Esophagus squamous epithelium (tissue), 4 donors: Measurements from ENCODE around the gene ZFHX3.

Source experiments
- POLR2A ChIP-seq, 4 donors: fragments of 450-650 bp; IDR thresholded peaks; one replicate each; pipeline ENCODE4 v1.6.1; 2017; ENCODE audit warnings: antibody characterized with exemption in 4 of 4, mild to moderate bottlenecking in 4 of 4, moderate library complexity in 3 of 4
- TF ChIP-seq, protein P1 (sequence below), 6 experiments: fragments of 450-650 bp in 4 of 6; fragments of 200-600 bp in 2 of 6; sonication (generic) in 2 of 6; IDR thresholded peaks; one replicate each; pipeline ENCODE4 v1.5.1; 2016 to 2019; ENCODE audit warnings: antibody characterized with exemption in 6 of 6, mild to moderate bottlenecking in 4 of 6, moderate library complexity in 4 of 6

DNA sequence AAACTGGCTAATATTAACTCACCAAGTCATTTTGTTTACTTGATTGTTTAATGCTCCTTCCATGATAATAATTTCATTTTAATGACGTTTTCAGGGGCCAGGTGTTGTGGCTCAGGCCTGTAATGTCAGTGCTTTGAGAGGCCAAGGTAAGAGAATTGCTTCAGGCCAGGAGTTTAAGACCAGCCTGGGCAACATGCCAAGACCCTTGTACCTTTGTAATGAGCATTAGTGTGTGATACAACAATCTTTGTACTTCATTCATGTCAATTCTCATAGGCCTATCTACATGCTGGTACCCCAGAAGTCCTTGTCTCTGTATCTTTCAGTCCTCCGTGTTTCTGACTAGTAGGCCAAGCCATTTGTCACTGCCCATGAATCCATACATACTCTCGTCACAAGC lies 296.9 kb downstream of the ZFHX3 start:
- TF ChIP-seq, protein P1, sequence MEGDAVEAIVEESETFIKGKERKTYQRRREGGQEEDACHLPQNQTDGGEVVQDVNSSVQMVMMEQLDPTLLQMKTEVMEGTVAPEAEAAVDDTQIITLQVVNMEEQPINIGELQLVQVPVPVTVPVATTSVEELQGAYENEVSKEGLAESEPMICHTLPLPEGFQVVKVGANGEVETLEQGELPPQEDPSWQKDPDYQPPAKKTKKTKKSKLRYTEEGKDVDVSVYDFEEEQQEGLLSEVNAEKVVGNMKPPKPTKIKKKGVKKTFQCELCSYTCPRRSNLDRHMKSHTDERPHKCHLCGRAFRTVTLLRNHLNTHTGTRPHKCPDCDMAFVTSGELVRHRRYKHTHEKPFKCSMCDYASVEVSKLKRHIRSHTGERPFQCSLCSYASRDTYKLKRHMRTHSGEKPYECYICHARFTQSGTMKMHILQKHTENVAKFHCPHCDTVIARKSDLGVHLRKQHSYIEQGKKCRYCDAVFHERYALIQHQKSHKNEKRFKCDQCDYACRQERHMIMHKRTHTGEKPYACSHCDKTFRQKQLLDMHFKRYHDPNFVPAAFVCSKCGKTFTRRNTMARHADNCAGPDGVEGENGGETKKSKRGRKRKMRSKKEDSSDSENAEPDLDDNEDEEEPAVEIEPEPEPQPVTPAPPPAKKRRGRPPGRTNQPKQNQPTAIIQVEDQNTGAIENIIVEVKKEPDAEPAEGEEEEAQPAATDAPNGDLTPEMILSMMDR (IDR thresholded peaks at IDR 0.05) = no peak
- TF ChIP-seq POLR2A (IDR thresholded peaks at IDR 0.05) = no peak
